Fibroblast of skin of back (primary cell): ENCODE measurements around the gene NEMP1.

Experiments used
- DNase-seq: peaks from one replicate; pipeline ENCODE4 v3.0.0-alpha.2; 2013

The NEMP1 gene

DNA sequence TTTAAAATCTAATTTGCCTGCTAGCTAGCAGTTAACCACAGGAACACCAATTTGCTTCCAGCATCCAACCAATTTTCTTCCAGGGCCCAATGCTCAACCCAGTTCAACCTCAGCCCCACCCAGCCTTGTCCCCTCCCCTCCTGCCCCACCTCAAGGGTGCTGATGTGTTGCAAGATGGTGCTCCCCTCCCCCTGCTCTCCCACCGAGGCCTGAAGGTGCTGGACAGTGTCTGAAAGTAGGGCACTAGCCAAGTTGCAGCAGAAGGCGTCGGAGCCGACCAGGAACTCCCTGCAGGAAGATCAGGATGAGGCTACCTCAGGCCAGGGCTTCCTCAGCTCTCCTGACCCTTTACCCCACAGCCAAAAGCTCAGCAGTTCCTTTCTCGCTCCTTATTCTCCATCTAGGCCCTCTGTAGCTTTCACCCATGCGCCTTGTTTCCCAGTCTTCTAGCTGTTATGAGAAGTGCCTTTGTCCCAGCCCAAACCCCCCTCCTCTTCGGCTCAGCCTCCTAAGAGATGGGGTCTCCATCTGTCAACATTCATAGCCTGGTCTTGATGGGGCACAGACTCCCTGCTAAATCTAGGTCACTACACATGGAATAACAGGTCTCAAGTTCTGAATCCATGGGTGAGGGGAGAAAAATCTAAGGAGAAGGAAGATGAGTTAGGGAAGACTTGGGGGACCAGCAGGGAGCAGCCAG, 29.0 kb upstream of the NEMP1 start:
- no peak for DNase-seq

DNA sequence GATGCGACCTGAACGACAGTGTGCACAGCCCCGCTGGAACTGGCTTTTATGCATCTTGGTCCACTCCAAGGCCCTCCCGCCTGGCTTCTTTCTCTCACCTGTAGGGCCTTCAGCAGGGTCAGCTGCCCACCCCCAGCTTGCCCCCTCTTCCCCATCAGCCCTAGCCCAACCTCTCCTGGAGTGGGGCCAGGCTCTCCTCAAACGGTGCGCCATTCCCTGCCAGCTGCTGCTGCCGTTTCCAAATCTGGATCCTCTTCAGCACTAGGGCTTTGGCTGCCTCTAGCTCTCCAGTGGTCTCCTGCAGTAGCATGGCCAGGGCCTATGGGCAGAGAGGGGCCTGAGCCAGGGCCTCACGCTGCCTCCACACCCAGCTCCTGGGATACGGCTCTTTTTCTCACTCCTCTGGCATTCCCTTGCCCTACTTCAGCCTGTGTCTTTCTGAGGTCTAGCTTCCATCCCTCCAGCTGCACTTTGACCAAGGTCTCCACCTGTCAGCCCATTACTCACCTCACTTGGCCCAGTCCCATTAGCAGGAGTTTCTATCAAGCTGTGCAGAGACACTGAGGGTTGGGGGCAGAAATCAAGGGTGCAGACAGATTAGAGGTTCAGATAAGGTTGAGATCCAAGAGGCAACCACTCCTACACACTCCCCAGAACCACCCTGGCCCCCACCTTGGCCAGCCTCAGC, 27.6 kb upstream of the NEMP1 start:
- no peak for DNase-seq

DNA sequence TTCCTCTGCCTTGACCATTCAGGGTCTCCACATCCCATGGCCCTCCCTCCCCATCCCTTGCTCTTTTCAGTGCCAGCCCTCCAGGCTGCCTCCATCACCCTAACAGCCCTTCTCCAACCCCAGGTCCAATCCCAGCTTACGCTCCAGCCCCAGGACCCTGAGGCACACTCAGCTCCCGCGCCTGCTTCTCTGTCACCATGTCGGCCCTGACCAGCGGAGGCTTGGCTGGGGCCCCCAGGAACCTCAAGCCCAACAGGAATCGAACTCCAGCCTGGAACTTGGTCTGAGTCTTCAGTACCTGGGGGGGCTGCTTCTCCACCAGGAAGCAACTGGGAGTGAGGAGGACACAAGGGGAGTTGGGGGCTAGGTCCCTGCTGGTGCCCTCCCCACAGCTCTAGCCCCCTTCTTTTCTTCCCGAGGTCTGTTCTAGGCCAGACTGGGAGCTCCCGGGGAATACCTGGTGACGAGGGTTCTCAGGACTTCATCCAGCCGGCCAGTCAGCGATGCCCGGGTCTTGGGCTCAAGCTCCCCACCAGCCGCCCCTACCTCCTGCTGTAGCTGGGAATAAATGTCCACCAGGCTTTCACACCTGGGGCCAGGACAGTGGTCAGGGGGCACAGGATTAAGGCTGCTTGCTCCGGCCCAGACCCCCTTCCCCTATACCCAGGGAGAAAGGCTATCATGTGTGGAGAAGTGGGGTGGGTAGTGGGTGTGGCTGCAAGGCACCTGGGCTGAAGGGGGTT, 26.6 kb upstream of the NEMP1 start:
- no peak for DNase-seq

DNA sequence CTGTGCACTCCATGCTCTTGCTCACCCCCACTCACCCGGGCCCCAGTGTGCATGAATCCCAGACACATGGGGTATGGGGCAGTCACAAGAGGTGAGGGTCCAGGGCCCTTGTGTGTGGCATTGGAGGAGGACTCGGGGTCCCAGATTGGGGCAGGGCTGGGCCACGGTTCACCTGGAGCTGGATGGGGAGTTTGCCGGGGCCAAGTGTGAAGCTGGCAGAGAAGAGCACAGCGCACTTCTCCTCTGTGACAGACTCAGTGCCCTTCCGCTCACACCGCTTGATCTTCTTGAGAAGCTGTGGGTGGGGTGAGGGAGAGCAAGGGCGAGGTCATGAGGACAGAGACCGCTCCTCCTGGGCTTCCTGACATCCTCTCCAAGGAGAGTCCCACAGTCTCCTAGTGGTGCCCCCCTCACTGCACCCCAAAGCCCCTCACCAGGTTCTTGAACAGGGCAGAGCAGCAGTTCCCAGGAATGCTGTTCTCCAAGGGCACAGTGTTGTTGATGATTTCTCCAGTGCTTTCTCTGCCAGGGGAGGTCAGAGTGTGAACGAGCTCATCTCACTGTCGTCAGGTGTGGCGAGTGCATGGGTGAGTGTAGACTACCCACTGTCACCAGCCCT, 25.8 kb upstream of the NEMP1 start:
- no peak for DNase-seq

DNA sequence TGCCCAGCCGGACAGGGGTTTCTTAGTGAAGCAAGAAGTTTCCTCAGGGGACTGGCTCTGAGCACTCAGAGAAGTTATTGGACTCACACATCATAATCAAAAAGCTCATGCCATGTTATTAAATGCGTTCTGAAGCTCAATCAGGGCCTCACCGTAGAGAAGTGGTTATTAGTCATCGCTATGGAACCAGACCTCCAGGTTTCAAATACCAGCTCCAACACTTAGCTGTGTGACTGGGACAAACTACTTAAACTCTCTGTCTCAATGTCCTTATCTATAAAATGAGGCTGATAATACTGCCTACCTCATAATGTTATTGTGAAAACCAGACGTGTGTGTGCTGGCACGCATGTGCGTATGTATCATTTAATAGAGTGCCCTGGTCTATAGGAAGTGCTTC, 25.3 kb upstream of the NEMP1 start:
- no peak for DNase-seq

DNA sequence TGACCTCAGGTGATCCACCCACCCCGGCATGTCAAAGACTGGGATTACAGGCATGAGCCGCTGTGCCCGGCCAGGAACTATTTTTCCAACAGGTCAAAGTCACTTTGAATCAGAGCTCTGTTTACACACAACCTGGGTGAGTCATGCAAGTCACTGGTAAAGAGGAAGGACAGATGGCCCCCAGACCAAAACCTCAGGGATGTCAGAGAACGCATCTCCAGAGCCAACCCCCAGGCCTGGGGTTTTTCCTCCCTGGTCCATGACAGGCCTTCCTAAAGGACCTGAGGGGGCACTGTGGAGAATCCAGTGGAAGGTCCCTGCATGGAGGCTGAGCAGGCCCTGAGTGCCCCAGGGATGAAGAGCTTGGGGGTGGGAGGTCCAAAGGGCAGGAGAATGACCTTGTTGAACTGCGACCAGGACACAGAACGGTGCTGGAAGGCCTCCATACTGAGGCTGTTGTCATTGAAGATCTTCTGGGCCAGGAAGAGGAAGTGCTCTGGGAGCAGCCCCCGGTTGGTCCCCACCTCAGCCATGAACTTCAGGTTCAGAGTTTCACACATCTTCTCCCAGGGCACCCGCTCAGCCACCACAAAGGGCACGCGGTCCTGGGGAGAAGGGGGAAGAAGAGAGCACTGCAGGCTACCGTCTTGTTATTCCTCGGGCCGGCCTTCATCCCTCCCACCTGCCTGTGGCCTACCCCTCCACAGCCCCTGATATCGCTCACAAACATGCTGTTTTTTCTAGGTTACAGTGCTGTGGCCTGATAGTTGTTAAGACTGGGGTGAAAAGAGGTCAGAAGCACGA, 23.5 kb upstream of the NEMP1 start:
- no peak for DNase-seq

DNA sequence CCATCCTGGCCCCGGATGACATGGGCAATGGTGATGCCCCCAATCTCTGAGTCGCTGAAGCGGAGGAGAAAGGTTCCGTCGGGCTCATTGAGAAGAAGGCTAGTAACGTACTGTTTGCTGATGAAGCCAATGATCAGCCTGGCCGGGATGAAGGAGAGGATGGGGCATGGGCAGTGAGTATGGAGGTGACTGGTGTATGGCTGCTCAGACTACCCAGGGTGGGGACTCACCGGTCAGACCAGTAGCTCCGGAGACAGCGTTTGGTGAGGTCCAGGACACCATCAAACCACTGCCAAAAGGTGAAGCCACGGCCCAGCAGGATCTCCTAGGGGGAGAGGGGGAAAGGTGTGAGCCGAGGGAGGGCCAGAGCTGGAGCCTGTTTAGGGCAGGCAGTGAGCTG, 21.2 kb upstream of the NEMP1 start:
- DNase-seq, result no peak

DNA sequence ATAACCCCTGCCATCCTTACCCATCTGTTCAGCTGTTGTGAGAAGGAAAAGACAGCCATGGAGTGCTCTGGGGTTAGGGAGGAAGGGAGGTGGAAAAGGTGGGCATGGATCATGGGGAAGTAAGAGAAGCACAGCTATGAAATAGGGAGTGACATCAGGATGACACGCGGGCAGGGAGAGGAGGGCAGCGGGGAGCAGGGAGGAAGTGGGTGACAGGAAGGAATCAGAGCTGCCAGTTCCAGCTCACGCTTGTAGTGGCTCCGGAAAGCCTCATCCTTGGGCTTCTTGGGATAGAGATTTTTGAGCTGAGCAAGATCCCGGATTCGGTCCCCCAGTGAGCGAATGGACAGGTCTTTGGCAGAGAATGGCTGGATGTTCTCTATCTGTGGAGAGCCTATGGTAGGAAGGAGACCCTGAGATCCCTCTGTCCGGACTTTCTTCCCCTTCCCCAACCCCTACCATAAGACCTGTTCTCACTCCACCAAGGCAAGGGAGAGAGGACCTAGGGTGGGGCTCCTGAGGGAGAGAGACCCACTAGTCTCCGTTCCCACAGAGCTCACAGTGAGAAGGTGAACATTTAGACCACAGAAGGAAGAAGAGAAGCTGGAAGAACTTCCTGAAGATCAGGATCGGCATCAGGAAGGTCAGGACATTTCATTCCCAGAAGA, 20.6 kb upstream of the NEMP1 start:
- DNase-seq, result no peak

DNA sequence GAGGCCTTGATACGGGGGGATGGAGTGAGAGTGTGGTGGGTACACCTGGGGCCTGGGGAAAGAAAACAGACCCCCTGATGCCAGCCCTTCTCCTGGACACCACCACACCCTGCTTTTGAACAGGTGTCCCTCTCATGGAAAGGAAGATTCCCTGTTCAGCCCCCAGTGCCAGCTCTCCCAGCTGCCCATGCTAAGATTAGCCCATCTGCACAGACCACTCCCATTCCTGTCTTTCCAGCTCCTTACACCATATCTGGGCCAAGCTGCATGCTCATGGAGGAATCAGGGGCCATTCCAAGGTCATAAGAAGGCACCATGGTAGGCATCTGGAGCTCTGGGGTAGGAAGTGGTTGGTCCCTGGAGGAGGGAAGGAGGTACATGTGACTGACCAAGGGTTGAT, 20.0 kb upstream of the NEMP1 start:
- DNase-seq, result no peak

DNA sequence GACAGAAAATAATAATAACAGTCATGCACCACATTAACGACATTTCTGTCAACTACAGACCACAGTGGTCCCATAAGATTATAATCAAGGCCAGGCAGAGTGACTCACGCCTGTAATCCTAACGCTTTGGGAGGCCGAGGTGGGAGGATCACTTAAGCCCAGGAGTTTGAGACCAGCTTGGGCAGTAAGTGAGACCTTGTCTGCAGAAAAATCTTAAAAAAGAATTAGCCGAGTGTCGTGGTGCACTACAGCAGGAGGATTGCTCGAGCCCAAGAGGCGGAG, 18.9 kb upstream of the NEMP1 start:
- DNase-seq, result no peak

DNA sequence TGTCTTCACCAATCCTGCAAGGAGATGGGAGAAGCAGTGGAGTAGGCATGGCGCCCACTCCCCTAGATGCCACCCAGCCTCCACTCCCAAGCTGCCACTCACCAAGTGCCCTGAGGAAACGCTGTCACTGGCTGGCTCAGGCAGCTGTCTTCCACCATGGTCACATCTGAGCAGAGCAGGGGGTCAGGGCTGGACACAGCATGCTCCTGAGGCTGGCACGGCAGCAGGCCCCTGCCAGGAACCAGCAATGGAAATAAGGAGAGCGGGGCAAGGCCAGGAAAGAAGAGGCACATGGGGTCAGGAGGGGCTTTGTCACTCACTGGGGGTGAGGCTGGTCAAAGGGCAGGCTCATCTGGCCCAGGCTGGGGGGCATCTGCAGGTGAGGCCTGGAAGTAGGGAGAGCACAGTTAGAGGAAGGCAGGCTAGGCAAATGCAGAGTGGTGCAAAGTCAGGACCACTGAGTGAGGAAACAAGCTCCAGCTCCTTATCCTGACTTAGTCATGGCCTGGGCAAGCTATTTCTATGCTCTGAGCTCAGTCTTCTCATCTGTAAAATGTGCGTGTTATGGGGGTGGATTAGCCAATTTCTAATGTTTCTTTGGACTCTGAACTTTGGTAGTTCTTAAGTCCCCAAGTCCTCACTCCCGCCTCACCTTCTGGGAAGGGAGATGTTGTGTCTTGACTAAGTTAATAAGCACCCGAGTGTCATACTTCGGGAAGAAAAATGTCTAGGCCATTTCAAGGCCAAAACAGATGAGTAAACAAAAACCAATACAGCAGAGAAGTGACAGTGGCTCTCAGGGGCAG, 18.4 kb upstream of the NEMP1 start:
- no peak for DNase-seq

DNA sequence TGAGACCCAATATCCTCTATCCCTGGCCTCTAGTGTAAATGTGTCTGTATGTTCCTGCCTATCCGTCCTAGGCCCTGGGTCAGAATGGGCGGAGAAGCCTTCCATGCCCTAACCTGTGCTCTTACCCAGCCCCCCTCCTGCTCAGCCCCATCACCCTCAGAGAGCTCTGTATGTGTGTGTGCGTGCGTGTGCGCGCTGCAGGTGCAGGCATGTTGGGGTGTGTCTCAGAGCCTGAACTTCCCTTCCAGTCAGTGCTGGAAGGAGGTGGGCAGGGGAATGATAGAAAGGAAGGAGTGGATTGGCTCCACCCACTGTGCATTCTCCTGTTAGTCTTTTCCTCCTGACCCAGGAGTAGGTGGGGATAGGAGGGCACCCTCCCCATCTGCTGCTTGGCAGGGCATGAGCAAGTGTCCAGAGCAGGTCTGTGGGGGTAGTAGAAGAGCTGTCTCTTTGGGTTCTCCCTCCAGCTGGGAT, 17.5 kb upstream of the NEMP1 start:
- no peak for DNase-seq

DNA sequence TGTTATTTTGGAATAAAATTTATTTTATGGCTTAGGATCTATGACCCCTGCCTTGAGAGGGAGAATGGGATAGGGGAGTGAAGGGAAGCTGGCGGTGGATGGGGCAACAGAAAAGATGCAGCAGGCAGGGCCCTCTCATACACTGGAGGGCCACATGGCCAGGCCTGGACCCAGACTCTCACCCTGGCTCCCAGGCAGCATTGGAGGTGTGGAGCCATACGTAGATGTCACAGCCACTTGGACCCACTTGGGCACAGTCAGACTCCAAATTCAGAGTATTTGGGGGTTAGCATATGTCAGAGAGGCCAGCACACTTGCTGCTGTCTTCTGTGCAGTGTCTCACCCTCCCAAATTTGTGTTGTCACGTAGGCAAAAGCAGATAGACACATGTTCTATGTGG, 16.8 kb upstream of the NEMP1 start:
- DNase-seq, result no peak

DNA sequence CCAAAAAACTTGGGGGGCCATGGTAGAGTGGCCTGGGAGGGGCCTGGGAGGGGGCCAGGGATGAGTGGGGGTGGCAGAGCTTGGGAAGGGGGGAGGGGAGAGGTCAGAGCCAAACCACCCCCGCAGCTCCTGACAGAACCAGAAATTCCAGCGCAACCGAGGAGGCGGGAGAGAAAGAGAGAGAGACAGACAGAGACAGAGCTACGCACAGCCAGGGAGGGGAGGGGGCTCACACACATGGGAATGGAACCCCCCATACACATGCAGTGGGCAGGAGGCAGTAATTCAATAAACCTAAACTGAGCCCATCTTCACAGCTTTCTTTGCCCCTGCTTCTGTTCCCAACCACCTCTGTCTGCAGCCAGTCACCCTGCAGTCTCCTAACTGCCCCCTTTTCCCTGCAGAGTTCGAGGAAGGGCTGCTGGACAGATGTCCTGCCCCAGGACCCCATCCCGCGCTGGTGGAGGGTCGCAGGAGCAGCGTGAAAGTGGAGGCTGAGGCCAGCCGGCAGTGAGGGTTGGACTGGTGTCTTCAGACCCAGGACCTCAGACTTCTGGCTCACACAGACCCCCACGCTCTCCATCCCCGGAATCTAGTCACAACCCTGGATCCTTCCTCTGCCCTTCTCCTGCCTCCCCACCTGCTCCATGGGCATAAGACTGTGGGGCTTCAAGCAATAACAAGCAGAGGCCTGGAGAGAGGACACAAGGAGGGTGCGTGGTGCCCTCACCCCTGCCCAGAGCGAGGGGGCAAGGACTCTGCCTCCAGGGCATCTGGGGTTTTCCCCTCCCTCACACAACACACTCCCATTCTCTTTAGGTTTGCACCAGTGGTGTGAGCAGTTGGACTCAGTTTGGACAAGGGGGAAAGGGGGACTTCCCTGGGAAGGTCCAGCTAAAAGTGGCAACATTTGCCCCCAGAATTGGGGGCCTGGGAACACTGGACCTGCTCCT, 15.9 kb upstream of the NEMP1 start:
- no peak for DNase-seq

DNA sequence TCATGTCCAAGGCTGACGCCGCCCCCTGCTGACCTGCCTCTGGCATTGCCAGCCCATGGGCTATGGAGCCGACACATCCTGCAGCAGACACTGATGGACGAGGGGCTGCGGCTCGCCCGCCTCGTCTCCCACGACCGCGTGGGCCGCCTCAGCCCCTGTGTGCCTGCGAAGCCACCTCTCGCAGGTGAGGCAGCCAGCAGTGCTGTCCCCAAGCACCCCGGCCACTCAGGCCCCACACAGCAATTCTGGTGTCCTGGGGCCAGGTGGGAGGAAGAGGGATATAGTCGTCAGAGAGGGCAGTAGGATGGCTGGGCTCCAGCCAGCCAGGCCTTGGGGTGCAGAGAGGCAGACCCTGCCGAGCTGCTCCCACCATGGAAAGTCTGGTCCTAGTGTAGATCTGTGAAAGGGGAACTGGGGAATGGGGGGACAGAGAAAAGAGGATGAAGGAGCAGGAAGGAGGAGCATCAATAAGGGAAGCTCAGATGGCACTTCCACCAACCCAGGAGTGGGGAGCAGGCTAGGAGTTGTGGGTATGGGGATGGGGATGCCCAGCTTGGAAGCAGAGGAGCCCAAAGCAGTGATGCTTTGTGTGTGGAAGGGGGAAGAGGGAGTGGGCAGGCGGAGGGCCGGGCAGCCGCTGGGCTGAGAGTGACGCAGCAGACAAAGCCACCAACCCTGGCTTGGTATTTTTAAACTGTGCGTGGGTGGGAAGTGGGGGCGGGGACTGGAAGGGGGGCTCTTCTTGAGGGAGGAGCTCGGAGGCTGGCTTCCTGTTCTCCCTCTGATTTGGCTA, 15.0 kb upstream of the NEMP1 start:
- DNase-seq, result peak; percentile 79

DNA sequence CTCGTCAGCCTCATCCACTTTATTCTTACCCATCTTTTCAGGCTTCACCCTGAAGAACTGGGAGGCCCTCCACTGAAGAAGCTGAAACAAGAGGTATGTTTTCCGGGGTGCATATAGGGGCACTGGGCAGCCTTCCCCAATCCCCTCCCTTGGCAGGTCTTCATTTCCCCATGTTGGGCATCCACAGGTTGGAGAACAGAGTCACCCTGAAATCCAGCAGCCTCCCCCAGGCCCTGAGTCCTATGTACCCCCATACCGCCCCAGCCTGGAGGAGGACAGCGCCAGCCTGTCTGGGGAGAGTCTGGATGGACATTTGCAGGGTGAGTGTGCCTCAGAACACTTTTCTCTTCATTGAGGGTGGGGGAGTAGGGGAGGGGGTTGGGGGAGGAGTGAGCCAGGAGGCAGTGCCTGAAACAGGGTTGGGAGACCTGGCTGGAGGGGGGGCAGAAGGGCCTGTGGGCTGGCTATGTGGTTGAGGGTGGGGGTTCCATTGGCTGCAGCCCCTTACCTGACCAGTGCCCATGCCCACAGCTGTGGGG, 14.4 kb upstream of the NEMP1 start:
- DNase-seq, result no peak

DNA sequence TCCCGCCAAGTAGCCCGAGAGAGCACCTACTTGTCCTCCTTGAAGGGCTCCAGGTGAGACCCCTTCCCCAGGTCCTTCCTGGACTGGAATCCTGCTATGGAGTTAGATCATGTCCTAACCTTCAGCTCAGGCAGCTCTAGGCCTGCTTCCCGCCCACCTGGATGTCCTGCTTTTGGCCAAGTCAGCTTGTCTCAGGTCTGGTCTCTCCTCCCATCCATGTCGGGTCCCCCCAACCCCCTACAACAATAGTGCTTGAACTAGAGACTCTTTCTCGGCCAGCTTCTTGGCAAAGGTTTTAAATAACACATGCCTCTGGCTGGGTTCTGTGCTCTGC, 13.9 kb upstream of the NEMP1 start:
- no peak for DNase-seq

DNA sequence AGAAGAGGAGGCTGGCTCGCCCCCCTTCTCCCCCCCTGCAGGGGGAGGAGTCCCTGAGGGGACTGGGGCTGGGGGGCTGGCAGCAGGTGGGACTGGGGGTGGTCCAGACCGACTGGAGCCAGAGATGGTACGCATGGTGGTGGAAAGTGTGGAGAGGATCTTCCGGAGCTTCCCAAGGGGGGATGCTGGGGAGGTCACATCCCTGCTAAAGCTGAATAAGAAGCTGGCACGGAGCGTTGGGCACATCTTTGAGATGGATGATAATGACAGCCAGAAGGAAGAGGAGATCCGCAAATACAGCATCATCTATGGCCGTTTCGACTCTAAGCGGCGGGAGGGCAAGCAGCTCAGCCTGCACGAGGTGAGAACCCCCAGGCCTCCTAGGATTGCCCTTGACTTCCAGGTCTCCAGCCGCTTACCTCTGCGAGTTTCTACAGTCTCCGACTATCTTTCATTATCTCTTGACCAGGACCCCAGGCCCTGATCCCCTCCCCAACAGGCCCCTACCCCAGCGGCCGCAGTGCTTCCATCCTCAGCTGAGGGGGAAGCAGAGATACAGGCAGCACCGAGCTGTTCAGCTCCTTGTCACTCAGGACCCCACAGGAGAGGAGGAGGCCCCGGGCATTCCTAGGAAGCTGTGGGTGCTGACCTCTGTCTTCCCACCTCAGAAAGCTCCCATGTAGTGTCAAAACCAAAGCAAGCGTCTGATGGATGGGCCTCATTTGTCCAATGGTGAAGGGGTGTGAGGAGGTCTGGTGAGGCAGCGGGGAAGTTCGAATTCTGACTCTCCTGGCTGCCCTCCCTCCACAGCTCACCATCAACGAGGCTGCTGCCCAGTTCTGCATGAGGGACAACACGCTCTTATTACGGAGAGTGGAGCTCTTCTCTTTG, 13.3 kb upstream of the NEMP1 start:
- no peak for DNase-seq
